Gastroesophageal sphincter (tissue), 3 donors: Measurements from ENCODE around the gene ASPRV1.

Experiments used
- EP300 ChIP-seq: sonication (generic); formaldehyde crosslinking; IDR thresholded peaks from one replicate; pipeline ENCODE4 v1.6.1; 2017; ENCODE audit warnings: antibody characterized with exemption, mild to moderate bottlenecking
- POLR2A ChIP-seq, 2 donors: fragments of 450-650 bp; IDR thresholded peaks; one replicate each; pipeline ENCODE4 v1.6.1; 2017; ENCODE audit warnings: antibody characterized with exemption in 2 of 2, mild to moderate bottlenecking in 2 of 2, moderate library complexity in 1 of 2
- POLR2AphosphoS5 ChIP-seq: sonication (generic); formaldehyde crosslinking; IDR thresholded peaks from one replicate; pipeline ENCODE4 v1.6.1; 2017; ENCODE audit warnings: antibody characterized with exemption
- TF ChIP-seq, protein P1 (sequence below), 4 experiments: fragments of 200-600 bp in 2 of 4; fragments of 450-650 bp in 2 of 4; sonication (generic) in 1 of 4; IDR thresholded peaks; one replicate each; pipeline ENCODE4 v1.5.1; 2017 to 2019; ENCODE audit warnings: antibody characterized with exemption in 4 of 4, mild to moderate bottlenecking in 2 of 4, moderate library complexity in 2 of 4

GRCh38 chr2:69989009-69989408 lies 27.6 kb upstream of the ASPRV1 start:
- TF ChIP-seq, protein P1, sequence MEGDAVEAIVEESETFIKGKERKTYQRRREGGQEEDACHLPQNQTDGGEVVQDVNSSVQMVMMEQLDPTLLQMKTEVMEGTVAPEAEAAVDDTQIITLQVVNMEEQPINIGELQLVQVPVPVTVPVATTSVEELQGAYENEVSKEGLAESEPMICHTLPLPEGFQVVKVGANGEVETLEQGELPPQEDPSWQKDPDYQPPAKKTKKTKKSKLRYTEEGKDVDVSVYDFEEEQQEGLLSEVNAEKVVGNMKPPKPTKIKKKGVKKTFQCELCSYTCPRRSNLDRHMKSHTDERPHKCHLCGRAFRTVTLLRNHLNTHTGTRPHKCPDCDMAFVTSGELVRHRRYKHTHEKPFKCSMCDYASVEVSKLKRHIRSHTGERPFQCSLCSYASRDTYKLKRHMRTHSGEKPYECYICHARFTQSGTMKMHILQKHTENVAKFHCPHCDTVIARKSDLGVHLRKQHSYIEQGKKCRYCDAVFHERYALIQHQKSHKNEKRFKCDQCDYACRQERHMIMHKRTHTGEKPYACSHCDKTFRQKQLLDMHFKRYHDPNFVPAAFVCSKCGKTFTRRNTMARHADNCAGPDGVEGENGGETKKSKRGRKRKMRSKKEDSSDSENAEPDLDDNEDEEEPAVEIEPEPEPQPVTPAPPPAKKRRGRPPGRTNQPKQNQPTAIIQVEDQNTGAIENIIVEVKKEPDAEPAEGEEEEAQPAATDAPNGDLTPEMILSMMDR (IDR thresholded peaks at IDR 0.05) = no peak
- no peak for TF ChIP-seq EP300
- no peak for TF ChIP-seq POLR2AphosphoS5
- TF ChIP-seq POLR2A (IDR thresholded peaks at IDR 0.05) = no peak
